Ishikawa (cell line): ENCODE measurements around the gene ROBO1.

ENCODE experiments used
- RAD21 ChIP-seq: IDR thresholded peaks from 2 replicates; pipeline ENCODE4 v1.6.1; 2012; ENCODE audit warnings: low read depth
- TAF1 ChIP-seq: IDR thresholded peaks from 2 replicates; pipeline ENCODE4 v1.6.1; 2012; ENCODE audit warnings: low read depth, mild to moderate bottlenecking
- TCF12 ChIP-seq: IDR thresholded peaks from 2 replicates; pipeline ENCODE4 v1.6.1; 2012; ENCODE audit warnings: low read depth
- YY1 ChIP-seq: IDR thresholded peaks from 2 replicates; pipeline ENCODE4 v1.6.1; 2012; ENCODE audit warnings: low read depth
- TF ChIP-seq, protein P1 (sequence below): IDR thresholded peaks from 2 replicates; pipeline ENCODE4 v1.6.1; 2012; ENCODE audit warnings: low read depth, mild to moderate bottlenecking

DNA sequence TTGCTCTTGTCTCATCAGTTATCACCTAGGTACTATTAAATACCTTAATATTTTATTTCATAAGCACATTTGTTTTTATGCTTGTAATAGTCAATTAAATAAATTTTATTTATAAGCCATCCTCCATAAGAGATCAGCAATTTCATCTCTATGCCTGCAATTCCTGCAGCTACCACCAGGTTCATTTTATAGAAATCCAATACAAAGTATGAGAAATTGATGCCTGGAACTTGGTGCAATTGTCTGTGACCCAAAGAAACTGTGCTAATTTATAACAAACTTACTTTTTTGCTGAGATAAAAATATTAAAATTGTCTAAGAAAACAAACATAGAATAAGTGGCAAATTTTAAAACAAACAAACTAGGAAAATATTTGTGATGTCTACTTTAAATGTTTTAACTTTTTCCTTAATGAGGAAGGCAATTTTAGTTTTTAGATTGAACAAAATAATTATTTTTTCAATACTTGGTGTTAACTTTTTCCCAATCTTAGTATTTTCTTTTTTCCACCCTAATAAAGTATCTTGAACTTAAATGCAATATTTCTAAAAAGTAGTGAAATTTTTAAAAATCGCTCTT is 1026.6 kb downstream of the ROBO1 start:
- TF ChIP-seq RAD21 (no peak), TCF12 (no peak), YY1 (no peak), TAF1 (no peak)
- TF ChIP-seq, protein P1, sequence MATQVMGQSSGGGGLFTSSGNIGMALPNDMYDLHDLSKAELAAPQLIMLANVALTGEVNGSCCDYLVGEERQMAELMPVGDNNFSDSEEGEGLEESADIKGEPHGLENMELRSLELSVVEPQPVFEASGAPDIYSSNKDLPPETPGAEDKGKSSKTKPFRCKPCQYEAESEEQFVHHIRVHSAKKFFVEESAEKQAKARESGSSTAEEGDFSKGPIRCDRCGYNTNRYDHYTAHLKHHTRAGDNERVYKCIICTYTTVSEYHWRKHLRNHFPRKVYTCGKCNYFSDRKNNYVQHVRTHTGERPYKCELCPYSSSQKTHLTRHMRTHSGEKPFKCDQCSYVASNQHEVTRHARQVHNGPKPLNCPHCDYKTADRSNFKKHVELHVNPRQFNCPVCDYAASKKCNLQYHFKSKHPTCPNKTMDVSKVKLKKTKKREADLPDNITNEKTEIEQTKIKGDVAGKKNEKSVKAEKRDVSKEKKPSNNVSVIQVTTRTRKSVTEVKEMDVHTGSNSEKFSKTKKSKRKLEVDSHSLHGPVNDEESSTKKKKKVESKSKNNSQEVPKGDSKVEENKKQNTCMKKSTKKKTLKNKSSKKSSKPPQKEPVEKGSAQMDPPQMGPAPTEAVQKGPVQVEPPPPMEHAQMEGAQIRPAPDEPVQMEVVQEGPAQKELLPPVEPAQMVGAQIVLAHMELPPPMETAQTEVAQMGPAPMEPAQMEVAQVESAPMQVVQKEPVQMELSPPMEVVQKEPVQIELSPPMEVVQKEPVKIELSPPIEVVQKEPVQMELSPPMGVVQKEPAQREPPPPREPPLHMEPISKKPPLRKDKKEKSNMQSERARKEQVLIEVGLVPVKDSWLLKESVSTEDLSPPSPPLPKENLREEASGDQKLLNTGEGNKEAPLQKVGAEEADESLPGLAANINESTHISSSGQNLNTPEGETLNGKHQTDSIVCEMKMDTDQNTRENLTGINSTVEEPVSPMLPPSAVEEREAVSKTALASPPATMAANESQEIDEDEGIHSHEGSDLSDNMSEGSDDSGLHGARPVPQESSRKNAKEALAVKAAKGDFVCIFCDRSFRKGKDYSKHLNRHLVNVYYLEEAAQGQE: no peak
